Measurements from ENCODE around the gene KAT8. TPM values are rescaled to one million over a fixed set of nuclear protein-coding genes. Genes with fewer than 3 reads are reported as not detected.

KAT8 gene
- total and polyA plus RNA-seq, 9 of the 15 experiments (the other 6 are each of a cell fraction or from before 2014, with no cell fraction given), result 10.0 to 98.5 (median 76.4) TPM

GRCh38 chr16:31094424-31095120 is 22.9 kb upstream of the KAT8 start, which contains the start of gene VKORC1:
Gene VKORC1 (minus strand): TSS chr16:31094797. CDS start chr16:31094729, 68 bp downstream.
- DNase-seq (ENCODE audit: extremely low read depth in 1 of 4, low spot score in 3 of 4), result peak; percentile 91 to 98 (median 93)
- peak; percentile 96 for ATAC-seq
- intact Hi-C loops (cut with micrococcal nuclease) (loop anchor here (1.0 to 10.0 kb wide), 4 partner anchors 48 to 140 kb away; partner anchors contain the start of genes HSD3B7, SETD1A and STX4), in situ Hi-C loops (cut with MboI) (no loop called here)
- Histone ChIP-seq H2AFZ (ENCODE audit: low read depth, low read length) (peak within 1 kb of the TSS; percentile 97), H3K27ac (ENCODE audit: extremely low read depth, low read depth, low read length) (peak within 1 kb of the TSS; percentile 70), H3K36me3 (ENCODE audit: control insufficient read depth, insufficient read depth, low read length) (peaks cover 22% of the 10 kb centered on the region; the same call in 1 of the 3 replicates), H3K4me3 (peak within 1 kb of the TSS; percentile 79), H3K27me3 (ENCODE audit: control insufficient read depth in 2 of 2, insufficient read depth in 2 of 2, low read length in 2 of 2) (no peaks in the 10 kb centered on the region), H3K79me2 (ENCODE audit: control insufficient read depth, insufficient read depth, low read length) (peaks cover 22% of the 10 kb centered on the region), H3K9me3 (replicated peaks; ENCODE audit: control insufficient read depth, insufficient read depth, low read depth, low read length) (0 out of 2 replicates have a peak, but pooled peaks cover 4% of the 10 kb centered on the region), H4K20me1 (replicated peaks; ENCODE audit: control insufficient read depth, insufficient read depth, low read length) (peaks cover 8% of the 10 kb centered on the region; the same call in 1 of the 2 replicates), H3K4me1 (replicated peaks in 1 of 2; ENCODE audit: control insufficient read depth in 2 of 2, insufficient read depth in 2 of 2, low read length in 2 of 2) (peaks cover 17 to 32% of the 10 kb centered on the region in 2 experiments; a peak in 4 of 5 replicates), H3K4me2 (ENCODE audit: insufficient read depth, low read length) (peak within 1 kb of the TSS; percentile 96), H3K9ac (ENCODE audit: insufficient read depth in 1 of 2, low read depth in 2 of 2, low read length in 2 of 2) (peak within 1 kb of the TSS; percentile 73 to 94), H3K9me1 (ENCODE audit: control insufficient read depth, insufficient read depth, low read length) (peaks cover 6% of the 10 kb centered on the region)
- peak; percentile 98 for FAIRE-seq
- CTCF ChIA-PET (ENCODE audit: low intra/inter-chr PET ratio), result no interaction called here
- POLR2A ChIA-PET, result interaction anchor here (0.5 to 3.3 kb wide), 10 partner anchors 10 to 1217 kb away, joined by 3 to 15 read pairs (median 4); partner anchors contain the start of genes FUS and KAT8
- no TSS peak for BruUV-seq (replicated peaks)
- under 1% methylated on average over 67 of the region's 69 CpGs for WGBS (ENCODE audit: insufficient coverage, low coverage, missing lambda C conversion rate)
- peak; percentile 86; the same call in 1 of the 2 replicates for TF ChIP-seq EP400 (IDR thresholded peaks at IDR 0.05)
- TF ChIP-seq SAFB2 (IDR thresholded peaks at IDR 0.05; ENCODE audit: borderline replicate concordance, low read depth, low read length, severe bottlenecking), result no peak
- no peak; the same call in 1 of the 2 replicates for TF ChIP-seq DMBX1 (CRISPR knock-in tag; IDR thresholded peaks at IDR 0.05; ENCODE audit: borderline replicate concordance)
- TF ChIP-seq MCM5 (IDR thresholded peaks at IDR 0.05; ENCODE audit: low read depth), result no peak
- TF ChIP-seq ZNF347 (CRISPR knock-in tag; IDR thresholded peaks at IDR 0.05; ENCODE audit: low read depth), result no peak
- TF ChIP-seq POU5F1 (IDR thresholded peaks at IDR 0.05; ENCODE audit: borderline replicate concordance, low read depth, low read length, partially characterized antibody), result peak; percentile 43
- peak; percentile 90 for TF ChIP-seq POLR2G (IDR thresholded peaks at IDR 0.05; ENCODE audit: low read depth, low read length)
- TF ChIP-seq EGR1 (conservative IDR thresholded peaks at IDR 0.05), result no peak; the same call in 1 of the 2 replicates
- no peak for TF ChIP-seq NR0B1 (IDR thresholded peaks at IDR 0.05; ENCODE audit: partially characterized antibody)
- TF ChIP-seq ATF2 (CRISPR knock-in tag; IDR thresholded peaks at IDR 0.05), result no peak
- 0 out of 2 replicates have a peak, but pooled peaks have one; percentile 53 for TF ChIP-seq GTF2E2 (tag; IDR thresholded peaks at IDR 0.05)
- no peak for TF ChIP-seq PCBP2 (IDR thresholded peaks at IDR 0.05; ENCODE audit: low read depth, low read length, poor library complexity, severe bottlenecking)
- TF ChIP-seq ZBED1 (IDR thresholded peaks at IDR 0.05), result no peak
- no peak for TF ChIP-seq ZNF655 (CRISPR knock-in tag; IDR thresholded peaks at IDR 0.05)
- TF ChIP-seq ZNF507 (tag; conservative IDR thresholded peaks at IDR 0.05), result no peak
- no peak for TF ChIP-seq MTA2 (IDR thresholded peaks at IDR 0.05; ENCODE audit: low read depth)
- peak; percentile 50 for TF ChIP-seq MEIS2 (IDR thresholded peaks at IDR 0.05; ENCODE audit: partially characterized antibody)
- TF ChIP-seq MAZ (CRISPR knock-in tag; conservative IDR thresholded peaks at IDR 0.05 in 1 of 2, IDR thresholded peaks at IDR 0.05 in 1 of 2), result peak in 1 of 2 experiments; percentile 75; a peak in 3 of 4 replicates
